Endothelial cell of umbilical vein (primary cell): ENCODE results near the gene ZDHHC19.

Experiments
- GATA2 ChIP-seq: IDR thresholded peaks from 2 replicates; pipeline ENCODE4 v1.7.0; 2011; ENCODE audit warnings: low read depth, mild to moderate bottlenecking, moderate library complexity, mixed read lengths, low read length; ENCODE audit not compliant: insufficient read length, insufficient read depth
- POLR2AphosphoS5 ChIP-seq: IDR thresholded peaks from 2 replicates; pipeline ENCODE4 v1.6.1; 2012; ENCODE audit warnings: low read depth, mild to moderate bottlenecking, control low read depth, low read length, moderate library complexity; ENCODE audit not compliant: insufficient read depth
- TF ChIP-seq, protein P1 (sequence below), 2 donors: IDR thresholded peaks; 1 replicate in 1 of 2; 2 replicates in 1 of 2; pipeline ENCODE4 v1.5.1; 2011; ENCODE audit warnings: low read length in 2 of 2, mild to moderate bottlenecking in 2 of 2, moderate library complexity in 2 of 2, control low read depth in 1 of 2, inconsistent platforms in 1 of 2, low read depth in 1 of 2; ENCODE audit not compliant: insufficient read depth in 1 of 2; ENCODE audit errors: extremely low read depth in 1 of 2
- TF ChIP-seq, protein P2 (sequence below): IDR thresholded peaks from 2 replicates; pipeline ENCODE4 v1.6.1; 2011; ENCODE audit not compliant: insufficient read depth, insufficient read length

DNA sequence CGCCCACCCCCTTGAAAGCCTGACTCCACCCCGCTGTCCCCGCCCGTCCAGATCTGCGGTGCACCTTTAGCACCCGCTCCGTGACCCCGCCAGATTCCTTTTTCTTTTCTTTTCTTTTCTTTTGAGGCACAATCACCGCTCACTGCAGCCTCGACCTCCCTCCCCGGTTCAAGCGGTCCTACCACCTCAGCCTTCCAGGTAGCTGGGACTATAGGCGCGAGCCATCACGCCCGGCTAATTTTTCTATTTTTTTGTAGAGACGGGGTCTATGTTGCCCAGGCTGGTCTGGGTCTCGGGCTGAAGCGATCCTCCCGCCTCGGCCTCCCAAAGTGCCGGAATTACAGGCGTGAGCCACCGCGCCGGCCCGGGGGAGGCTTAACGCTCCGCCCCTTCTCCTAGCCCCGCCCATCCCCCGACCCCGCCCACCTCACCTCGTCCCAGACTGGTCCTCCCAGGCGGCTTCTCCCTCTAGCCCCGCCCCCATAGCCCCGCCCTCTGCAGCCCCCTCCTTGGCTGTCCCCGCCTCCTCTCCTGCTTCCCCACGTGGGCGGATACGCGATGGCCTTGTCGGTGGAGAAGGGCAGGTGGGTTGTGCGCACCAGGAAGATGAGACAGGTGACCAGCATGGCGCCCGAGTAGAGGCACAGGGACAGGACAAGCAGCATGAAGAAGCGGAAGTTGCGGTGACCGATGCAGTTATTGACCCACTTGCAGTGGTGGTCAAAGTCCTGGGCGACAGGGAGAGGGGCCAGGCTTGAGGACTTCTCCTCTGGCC lies 3.2 kb downstream of the ZDHHC19 start:
- TF ChIP-seq, protein P1, sequence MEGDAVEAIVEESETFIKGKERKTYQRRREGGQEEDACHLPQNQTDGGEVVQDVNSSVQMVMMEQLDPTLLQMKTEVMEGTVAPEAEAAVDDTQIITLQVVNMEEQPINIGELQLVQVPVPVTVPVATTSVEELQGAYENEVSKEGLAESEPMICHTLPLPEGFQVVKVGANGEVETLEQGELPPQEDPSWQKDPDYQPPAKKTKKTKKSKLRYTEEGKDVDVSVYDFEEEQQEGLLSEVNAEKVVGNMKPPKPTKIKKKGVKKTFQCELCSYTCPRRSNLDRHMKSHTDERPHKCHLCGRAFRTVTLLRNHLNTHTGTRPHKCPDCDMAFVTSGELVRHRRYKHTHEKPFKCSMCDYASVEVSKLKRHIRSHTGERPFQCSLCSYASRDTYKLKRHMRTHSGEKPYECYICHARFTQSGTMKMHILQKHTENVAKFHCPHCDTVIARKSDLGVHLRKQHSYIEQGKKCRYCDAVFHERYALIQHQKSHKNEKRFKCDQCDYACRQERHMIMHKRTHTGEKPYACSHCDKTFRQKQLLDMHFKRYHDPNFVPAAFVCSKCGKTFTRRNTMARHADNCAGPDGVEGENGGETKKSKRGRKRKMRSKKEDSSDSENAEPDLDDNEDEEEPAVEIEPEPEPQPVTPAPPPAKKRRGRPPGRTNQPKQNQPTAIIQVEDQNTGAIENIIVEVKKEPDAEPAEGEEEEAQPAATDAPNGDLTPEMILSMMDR (IDR thresholded peaks at IDR 0.05; ENCODE audit: extremely low read depth in 1 of 2, insufficient read depth in 1 of 2, low read depth in 1 of 2, low read length in 2 of 2) = no peak
- TF ChIP-seq POLR2AphosphoS5 (no peak), GATA2 (no peak)
- TF ChIP-seq, protein P2, sequence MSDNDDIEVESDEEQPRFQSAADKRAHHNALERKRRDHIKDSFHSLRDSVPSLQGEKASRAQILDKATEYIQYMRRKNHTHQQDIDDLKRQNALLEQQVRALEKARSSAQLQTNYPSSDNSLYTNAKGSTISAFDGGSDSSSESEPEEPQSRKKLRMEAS = no peak
